ENCODE data around the gene RBP3. TPM values are rescaled to one million over a fixed set of nuclear protein-coding genes. Genes with fewer than 3 reads are reported as not detected.

RBP3 gene
- total and polyA plus RNA-seq, 8 donors: not detected

DNA sequence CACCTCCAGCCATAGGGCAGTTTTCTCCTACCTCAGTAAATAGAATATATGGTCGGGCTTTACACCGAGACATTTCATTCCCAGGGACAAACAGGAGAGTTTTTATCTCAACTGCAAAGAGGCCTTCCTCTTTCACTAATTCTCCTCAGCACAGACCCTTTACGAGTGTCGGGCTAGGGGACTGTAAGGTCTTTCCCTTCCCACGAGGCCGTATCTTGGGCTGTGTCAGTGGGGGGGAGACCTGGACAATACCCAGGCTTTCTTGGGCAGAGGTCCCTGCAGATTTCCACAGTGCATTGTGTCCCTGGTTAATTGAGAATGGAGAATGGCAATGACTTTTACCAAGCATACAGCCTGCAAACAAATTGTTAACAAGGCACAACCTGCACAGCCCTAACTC lies 49.1 kb downstream of the RBP3 start:
- no peaks in the 10 kb centered on the region for H3K36me3 ChIP-seq
- intact Hi-C loops (cut with DNase I; ENCODE audit: low total_unique reads): no loop called here
- H3K4me1 ChIP-seq: no peaks in the 10 kb centered on the region
- no peak overlapping the region for H3K4me3 ChIP-seq
- no peak overlapping the region for H3K27ac ChIP-seq
- H3K9me3 ChIP-seq: peaks cover 0 to 8% (median 1%) of the 10 kb centered on the region in 4 donors
- no peak for DNase-seq
- TF ChIP-seq EP300 (IDR thresholded peaks at IDR 0.05) (no peak), POLR2A (IDR thresholded peaks at IDR 0.05) (no peak), CTCF (IDR thresholded peaks at IDR 0.05) (no peak), POLR2AphosphoS5 (IDR thresholded peaks at IDR 0.05) (no peak)
- 78 to 82% (median 79%) methylated on average over 6 of the region's 6 CpGs for WGBS, 5 donors
- H3K27me3 ChIP-seq: no peaks in the 10 kb centered on the region

GRCh38 chr10:47400251-47400650 lies 52.1 kb downstream of the RBP3 start:
- intact Hi-C loops (cut with DNase I; ENCODE audit: low total_unique reads): no loop called here
- H3K4me1 ChIP-seq: peaks cover 0 to 20% (median 14%) of the 10 kb centered on the region in 4 donors
- H3K36me3 ChIP-seq: no peaks in the 10 kb centered on the region
- DNase-seq: no peak
- no peaks in the 10 kb centered on the region for H3K27me3 ChIP-seq
- no peak overlapping the region for H3K4me3 ChIP-seq
- TF ChIP-seq CTCF (IDR thresholded peaks at IDR 0.05): no peak
- TF ChIP-seq EP300 (IDR thresholded peaks at IDR 0.05): no peak
- no peak for TF ChIP-seq POLR2A (IDR thresholded peaks at IDR 0.05)
- TF ChIP-seq POLR2AphosphoS5 (IDR thresholded peaks at IDR 0.05): no peak
- WGBS, 5 donors: 92 to 100% (median 95%) methylated on average over 2 of the region's 2 CpGs
- no peak overlapping the region for H3K27ac ChIP-seq
- H3K9me3 ChIP-seq: peaks cover 0 to 8% (median 1%) of the 10 kb centered on the region in 4 donors

- WGBS, 5 donors: 85 to 100% (median 98%) methylated on average over 3 of the region's 3 CpGs
- peaks cover 0 to 20% (median 15%) of the 10 kb centered on the region in 4 donors for H3K4me1 ChIP-seq
- no peak for DNase-seq
- H3K27ac ChIP-seq: no peak overlapping the region
- TF ChIP-seq CTCF (IDR thresholded peaks at IDR 0.05) (no peak), POLR2AphosphoS5 (IDR thresholded peaks at IDR 0.05) (no peak), POLR2A (IDR thresholded peaks at IDR 0.05) (no peak), EP300 (IDR thresholded peaks at IDR 0.05) (no peak)
- no peak overlapping the region for H3K4me3 ChIP-seq
- H3K27me3 ChIP-seq: no peaks in the 10 kb centered on the region
- no peaks in the 10 kb centered on the region for H3K36me3 ChIP-seq
- peaks cover 0 to 8% (median 1%) of the 10 kb centered on the region in 4 donors for H3K9me3 ChIP-seq
- intact Hi-C loops (cut with DNase I; ENCODE audit: low total_unique reads): no loop called here
These were observed 52.6 kb downstream of the RBP3 start for GRCh38 chr10:47400786-47401185.

DNA sequence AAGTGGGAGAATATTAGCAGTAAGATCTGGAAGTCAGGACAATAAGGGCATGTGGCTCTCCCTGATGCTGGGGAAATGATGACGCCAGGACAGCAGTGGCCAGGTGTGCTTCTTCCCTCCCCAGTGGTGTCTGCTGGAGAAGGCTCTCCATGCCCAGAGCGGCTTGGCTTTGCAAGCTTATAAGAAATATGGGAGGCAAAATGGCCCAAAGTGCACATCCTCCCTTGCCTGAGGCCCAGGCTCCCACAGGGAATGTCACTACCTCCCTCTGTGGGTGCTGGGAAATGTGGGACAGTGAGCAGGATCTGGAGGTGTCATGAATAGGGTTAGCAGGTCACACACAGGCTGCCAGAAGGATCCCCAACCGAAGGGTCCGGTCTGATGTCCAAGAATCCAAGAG lies 53.0 kb downstream of the RBP3 start:
- DNase-seq: no peak
- H3K36me3 ChIP-seq: no peaks in the 10 kb centered on the region
- peaks cover 0 to 8% (median 1%) of the 10 kb centered on the region in 4 donors for H3K9me3 ChIP-seq
- peaks cover 0 to 20% (median 17%) of the 10 kb centered on the region in 4 donors for H3K4me1 ChIP-seq
- no peak overlapping the region for H3K27ac ChIP-seq
- intact Hi-C loops (cut with DNase I; ENCODE audit: low total_unique reads): no loop called here
- 92 to 100% (median 98%) methylated on average over 4 of the region's 4 CpGs for WGBS, 5 donors
- H3K4me3 ChIP-seq: no peak overlapping the region
- no peaks in the 10 kb centered on the region for H3K27me3 ChIP-seq
- TF ChIP-seq POLR2A (IDR thresholded peaks at IDR 0.05) (no peak), CTCF (IDR thresholded peaks at IDR 0.05) (no peak), EP300 (IDR thresholded peaks at IDR 0.05) (no peak), POLR2AphosphoS5 (IDR thresholded peaks at IDR 0.05) (no peak)

All from stomach (tissue), 9 donors.